Dendritic cell treated with granulocyte-macrophage colony-stimulating factor and Interleukin-4, amounts not matched to agents 40 ng/mL and 50 ng/mL, for 4 days (primary cell): Measurements from ENCODE around the gene MLX.

Experiments used
- H3K27ac Mint-ChIP-seq: one replicate; pipeline ENCODE4 v1.8.0; 2022; ENCODE audit warnings: mild to moderate bottlenecking, mixed read lengths
- H3K27me3 Mint-ChIP-seq: one replicate; pipeline ENCODE4 v1.8.0; 2022; ENCODE audit warnings: mild to moderate bottlenecking, mixed read lengths
- H3K36me3 Mint-ChIP-seq: one replicate; pipeline ENCODE4 v1.8.0; 2022; ENCODE audit warnings: low read depth, mixed read lengths
- H3K4me1 Mint-ChIP-seq: one replicate; pipeline ENCODE4 v1.8.0; 2022; ENCODE audit warnings: low read depth, mixed read lengths
- H3K4me3 Mint-ChIP-seq: one replicate; pipeline ENCODE4 v1.8.0; 2022; ENCODE audit warnings: mild to moderate bottlenecking, moderate library complexity, mixed read lengths
- H3K9me3 Mint-ChIP-seq: one replicate; pipeline ENCODE4 v1.8.0; 2022; ENCODE audit warnings: mixed read lengths
- intact Hi-C: fragments of 100-400 bp; cut with micrococcal nuclease; formaldehyde crosslinking; loops from one replicate; pipeline ENCODE4 v1.15.0; 2022

The MLX gene

GRCh38 chr17:42571435-42572225 lies 4.7 kb downstream of the MLX start:
- peaks cover 66% of the 10 kb centered on the region for H3K4me1 Mint-ChIP-seq
- no peak overlapping the region for H3K4me3 Mint-ChIP-seq
- H3K27ac Mint-ChIP-seq: no peak overlapping the region
- intact Hi-C loops: no loop called here
- H3K27me3 Mint-ChIP-seq: no peaks in the 10 kb centered on the region
- H3K36me3 Mint-ChIP-seq: peaks cover 98% of the 10 kb centered on the region
- no peaks in the 10 kb centered on the region for H3K9me3 Mint-ChIP-seq

DNA sequence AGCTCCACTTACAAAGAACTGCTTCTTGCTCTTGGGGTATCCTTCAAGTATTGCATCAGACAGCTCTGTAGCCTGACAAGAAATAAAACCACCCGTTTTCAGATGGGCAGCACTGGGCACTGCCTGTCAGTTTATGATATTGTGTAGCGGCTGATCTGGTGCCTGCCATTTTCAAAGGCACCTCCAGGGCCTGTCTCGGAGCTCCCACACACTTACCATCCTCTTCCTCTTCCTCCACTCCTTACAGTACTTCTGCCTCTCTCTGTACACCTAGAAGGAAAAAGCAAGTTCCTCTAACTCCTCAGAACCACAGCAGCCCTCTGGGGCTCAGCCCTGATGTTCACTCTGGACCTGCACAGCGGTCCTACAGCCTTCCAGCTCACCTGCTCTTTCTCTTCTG lies 6.2 kb downstream of the MLX start:
- peaks cover 94% of the 10 kb centered on the region for H3K36me3 Mint-ChIP-seq
- H3K9me3 Mint-ChIP-seq: no peaks in the 10 kb centered on the region
- peaks cover 73% of the 10 kb centered on the region for H3K4me1 Mint-ChIP-seq

GRCh38 chr17:42574463-42574862 lies 7.6 kb downstream of the MLX start:
- Mint-ChIP-seq H3K36me3 (peaks cover 84% of the 10 kb centered on the region), H3K27me3 (no peaks in the 10 kb centered on the region), H3K27ac (no peak overlapping the region), H3K4me3 (no peak overlapping the region), H3K9me3 (no peaks in the 10 kb centered on the region), H3K4me1 (peaks cover 70% of the 10 kb centered on the region)
- intact Hi-C loops: no loop called here

More for the DNA sequence above, 6.2 kb downstream of the MLX start:
- Mint-ChIP-seq H3K27ac (no peak overlapping the region), H3K27me3 (no peaks in the 10 kb centered on the region), H3K4me3 (no peak overlapping the region)
- intact Hi-C loops: no loop called here

DNA sequence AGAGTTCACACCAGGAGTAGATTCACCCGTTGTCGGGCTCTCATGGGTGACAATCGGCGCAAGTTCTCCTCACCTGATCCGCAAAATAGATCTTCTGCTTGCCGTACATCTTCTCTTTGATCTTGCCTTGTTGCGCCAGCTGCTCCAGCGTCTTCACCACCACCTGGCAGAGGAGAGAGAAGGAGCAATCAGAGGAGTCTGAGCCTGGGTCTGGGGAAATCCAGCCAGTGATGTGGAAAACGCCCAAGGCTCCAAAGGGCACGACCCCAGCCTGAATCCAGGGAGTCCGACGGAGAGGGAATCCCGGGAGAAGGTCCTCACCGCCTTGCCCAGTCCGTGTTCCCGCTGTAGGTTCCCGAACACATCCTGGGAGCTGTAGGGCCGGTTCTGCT lies 10.2 kb downstream of the MLX start:
- no peaks in the 10 kb centered on the region for H3K27me3 Mint-ChIP-seq

DNA sequence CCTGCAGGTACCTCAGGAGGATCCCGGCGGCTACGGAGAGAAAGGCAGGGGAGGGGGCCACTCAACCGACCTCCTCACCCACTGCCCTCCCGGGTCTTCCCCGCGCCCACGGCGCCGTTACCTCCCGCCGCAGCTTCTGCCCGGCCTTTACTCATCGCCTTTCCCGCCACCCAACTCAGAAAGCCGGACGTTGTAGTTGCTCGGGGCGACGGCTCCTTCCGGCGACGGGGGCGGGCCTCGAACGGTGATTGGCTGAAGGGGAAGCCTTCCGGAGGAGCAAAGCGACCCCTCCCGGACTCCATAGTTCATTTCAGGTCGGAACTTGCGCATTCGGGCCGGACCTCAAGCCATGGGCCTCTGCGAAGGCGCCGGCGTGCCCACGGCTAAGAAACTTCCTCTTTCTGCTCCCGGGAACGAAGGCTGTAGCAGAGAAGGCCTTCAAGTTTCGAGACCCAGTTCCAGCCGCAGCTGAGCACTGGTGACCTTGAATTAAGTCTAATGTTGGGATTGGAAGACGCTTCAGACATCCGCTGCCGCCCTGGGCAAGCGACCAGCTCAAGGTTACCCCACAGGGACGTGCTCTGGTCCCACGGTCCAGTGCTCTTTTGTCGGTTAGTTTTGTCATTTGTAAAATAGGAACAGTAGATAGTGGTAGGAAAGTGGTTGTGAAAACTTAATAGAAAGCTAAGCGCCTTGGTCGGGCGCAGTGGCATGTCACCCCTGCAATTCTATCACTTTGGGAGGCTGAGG lies 10.8 kb downstream of the MLX start, which contains the start of gene PSMC3IP:
PSMC3IP (minus strand) TSS at position 198 of the 750 bp plus-strand sequence; CDS start at position 155, 43 bp downstream.
- H3K4me1 Mint-ChIP-seq: peaks cover 55% of the 10 kb centered on the region

More for the DNA sequence above, 10.2 kb downstream of the MLX start:
- H3K4me3 Mint-ChIP-seq: peak overlapping the region; percentile 79
- H3K36me3 Mint-ChIP-seq: peaks cover 84% of the 10 kb centered on the region
- intact Hi-C loops: loop anchor here (1.0 kb wide), 1 partner anchor 10 kb away; the partner anchor contains the start of gene MLX
- H3K27ac Mint-ChIP-seq: peak overlapping the region; percentile 95
- H3K4me1 Mint-ChIP-seq: peaks cover 57% of the 10 kb centered on the region
- H3K9me3 Mint-ChIP-seq: no peaks in the 10 kb centered on the region

GRCh38 chr17:42578282-42578869 lies 11.5 kb downstream of the MLX start:
- Mint-ChIP-seq H3K27ac (peak overlapping the region; percentile 95), H3K9me3 (no peaks in the 10 kb centered on the region), H3K4me3 (peak overlapping the region; percentile 79), H3K4me1 (peaks cover 48% of the 10 kb centered on the region), H3K27me3 (no peaks in the 10 kb centered on the region), H3K36me3 (peaks cover 84% of the 10 kb centered on the region)
- intact Hi-C loops: loop anchor here (2.0 kb wide), 2 partner anchors 30 to 100 kb away; partner anchors contain the start of genes RETREG3 and TUBG1

More for the DNA sequence above, 10.8 kb downstream of the MLX start, which contains the start of gene PSMC3IP:
- peak within 1 kb of the TSS; percentile 95 for H3K27ac Mint-ChIP-seq
- peaks cover 84% of the 10 kb centered on the region for H3K36me3 Mint-ChIP-seq
- H3K9me3 Mint-ChIP-seq: no peaks in the 10 kb centered on the region
- peak within 1 kb of the TSS; percentile 79 for H3K4me3 Mint-ChIP-seq
- intact Hi-C loops: loop anchor here (1.0 to 2.0 kb wide), 3 partner anchors 10 to 101 kb away; partner anchors contain the start of genes MLX, RETREG3 and TUBG1
- H3K27me3 Mint-ChIP-seq: no peaks in the 10 kb centered on the region

DNA sequence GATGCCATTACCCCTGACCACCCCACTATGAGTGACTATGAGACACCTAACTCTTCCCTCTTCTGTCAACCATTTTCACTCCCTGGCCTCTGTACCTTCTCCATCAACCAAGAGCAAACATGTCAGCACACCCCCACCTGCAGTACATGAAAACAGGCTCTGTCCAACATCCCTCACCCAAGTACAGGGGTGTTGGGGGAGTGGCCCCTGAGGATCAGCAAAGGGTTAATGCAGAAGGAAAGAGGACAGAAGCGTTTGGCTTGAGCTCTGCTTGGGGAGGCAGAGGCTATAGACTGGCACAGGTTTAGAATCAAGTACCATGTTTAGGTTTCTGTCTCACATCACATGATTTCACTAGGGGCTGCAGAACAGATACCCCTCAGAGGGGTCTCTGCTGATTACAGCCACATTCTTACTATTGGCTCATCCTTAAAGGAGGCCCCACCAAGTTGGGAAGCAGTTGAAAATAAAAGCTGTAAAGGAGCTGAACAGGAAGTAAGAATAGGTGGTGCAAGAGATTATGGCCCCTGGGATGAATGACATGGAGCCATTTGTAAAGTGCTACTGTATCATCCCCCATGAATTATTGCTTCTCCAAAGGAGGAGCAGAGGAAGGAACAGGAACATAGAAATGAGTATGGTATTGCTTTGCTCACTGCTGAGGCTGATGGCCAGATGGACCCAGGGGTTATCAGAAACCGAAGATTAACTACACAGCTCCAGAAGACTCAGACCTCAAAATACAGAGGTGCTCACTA lies 13.1 kb downstream of the MLX start:
- peaks cover 39% of the 10 kb centered on the region for H3K4me1 Mint-ChIP-seq
- peaks cover 84% of the 10 kb centered on the region for H3K36me3 Mint-ChIP-seq
- H3K27ac Mint-ChIP-seq: peak overlapping the region; percentile 9
- no peak overlapping the region for H3K4me3 Mint-ChIP-seq
- intact Hi-C loops: loop anchor here (2.0 to 10.0 kb wide), 3 partner anchors 29 to 125 kb away; partner anchors contain the start of genes RETREG3 and TUBG1
- H3K9me3 Mint-ChIP-seq: no peaks in the 10 kb centered on the region
- no peaks in the 10 kb centered on the region for H3K27me3 Mint-ChIP-seq

GRCh38 chr17:42581744-42582270 lies 14.9 kb downstream of the MLX start:
- H3K4me3 Mint-ChIP-seq: no peak overlapping the region
- intact Hi-C loops: loop anchor here (10.0 kb wide), 1 partner anchor 123 kb away; no protein-coding TSS in a partner anchor
- peaks cover 84% of the 10 kb centered on the region for H3K36me3 Mint-ChIP-seq
- H3K27me3 Mint-ChIP-seq: no peaks in the 10 kb centered on the region
- H3K9me3 Mint-ChIP-seq: no peaks in the 10 kb centered on the region
- H3K27ac Mint-ChIP-seq: no peak overlapping the region
- H3K4me1 Mint-ChIP-seq: peaks cover 41% of the 10 kb centered on the region

DNA sequence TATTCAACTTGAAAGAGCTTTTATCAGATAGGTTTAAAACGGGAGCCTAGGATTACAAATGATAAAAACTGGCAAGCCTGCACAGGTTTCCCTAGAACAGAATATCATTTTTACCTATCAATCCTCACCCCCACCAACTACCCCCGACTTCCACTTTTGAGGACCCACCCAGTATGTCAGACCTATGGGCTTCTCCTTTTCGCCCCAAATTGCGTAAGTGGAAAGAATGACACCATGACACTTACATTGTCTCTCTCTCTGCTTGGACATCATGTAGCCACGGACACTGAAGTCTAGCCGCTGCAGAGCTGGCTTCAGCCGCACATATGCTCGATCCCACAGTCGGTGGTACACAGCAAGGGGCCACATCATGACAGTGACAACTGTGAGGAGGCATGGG lies 18.0 kb downstream of the MLX start:
- Mint-ChIP-seq H3K27me3 (no peaks in the 10 kb centered on the region), H3K9me3 (no peaks in the 10 kb centered on the region), H3K4me1 (peaks cover 26% of the 10 kb centered on the region), H3K27ac (peak overlapping the region; percentile 73), H3K36me3 (peaks cover 100% of the 10 kb centered on the region), H3K4me3 (no peak overlapping the region)
- intact Hi-C loops: loop anchor here (10.0 kb wide), 1 partner anchor 120 kb away; no protein-coding TSS in a partner anchor

DNA sequence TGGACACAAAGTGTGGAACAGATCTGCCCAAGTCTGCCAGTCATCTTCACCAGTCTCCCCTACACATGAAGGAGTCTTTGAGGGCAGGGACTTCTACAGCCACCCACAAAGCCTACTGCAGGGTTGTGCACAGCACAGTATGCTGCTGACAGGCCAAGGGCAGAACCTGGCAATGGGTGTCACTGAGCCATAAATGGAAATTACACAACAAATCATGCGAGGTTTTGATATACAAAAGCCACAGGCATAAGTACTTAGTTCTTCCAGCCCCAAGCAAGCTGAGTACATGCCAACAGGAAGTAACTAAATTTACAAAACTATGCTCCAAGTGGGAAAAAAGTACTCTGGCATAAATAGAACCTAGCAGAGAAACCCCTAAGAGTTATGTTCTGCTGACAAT lies 18.5 kb downstream of the MLX start:
- Mint-ChIP-seq H3K27me3 (no peaks in the 10 kb centered on the region), H3K4me1 (peaks cover 26% of the 10 kb centered on the region), H3K4me3 (no peak overlapping the region), H3K9me3 (no peaks in the 10 kb centered on the region), H3K36me3 (peaks cover 100% of the 10 kb centered on the region), H3K27ac (peak overlapping the region; percentile 73)
- intact Hi-C loops: loop anchor here (10.0 kb wide), 1 partner anchor 119 kb away; no protein-coding TSS in a partner anchor

- peaks cover 26% of the 10 kb centered on the region for H3K4me1 Mint-ChIP-seq
- peaks cover 100% of the 10 kb centered on the region for H3K36me3 Mint-ChIP-seq
- intact Hi-C loops: loop anchor here (10.0 kb wide), 1 partner anchor 118 kb away; no protein-coding TSS in a partner anchor
- H3K27ac Mint-ChIP-seq: peak overlapping the region; percentile 43
- H3K9me3 Mint-ChIP-seq: no peaks in the 10 kb centered on the region
- no peak overlapping the region for H3K4me3 Mint-ChIP-seq
- H3K27me3 Mint-ChIP-seq: no peaks in the 10 kb centered on the region
These were observed 19.8 kb downstream of the MLX start for GRCh38 chr17:42586514-42587230.

- Mint-ChIP-seq H3K9me3 (no peaks in the 10 kb centered on the region), H3K36me3 (peaks cover 84% of the 10 kb centered on the region), H3K27ac (no peak overlapping the region), H3K4me3 (no peak overlapping the region), H3K27me3 (no peaks in the 10 kb centered on the region), H3K4me1 (peaks cover 13% of the 10 kb centered on the region)
- intact Hi-C loops: no loop called here
These were observed 24.0 kb downstream of the MLX start for GRCh38 chr17:42590886-42591285.
